H9 (cell line): Measurements from ENCODE around the gene TRPM4. TPM values are rescaled to one million over a fixed set of nuclear protein-coding genes. Genes with fewer than 3 reads are reported as not detected.

Experiments
- DNase-seq: peaks from one replicate; pipeline ENCODE4 v3.0.0-alpha.2; 2017
- H2AFZ ChIP-seq: one replicate; pipeline ENCODE4 v1.6.1; 2013; ENCODE audit warnings: mild to moderate bottlenecking, low read length, control low read depth, moderate library complexity
- H2AK5ac ChIP-seq: 2 replicates; pipeline ENCODE4 v1.6.1; 2013; ENCODE audit warnings: low read length, control low read depth, mixed read lengths; ENCODE audit not compliant: insufficient read length
- H2BK120ac ChIP-seq: one replicate; pipeline ENCODE4 v1.6.1; 2013; ENCODE audit warnings: low read depth, mild to moderate bottlenecking, low read length, control low read depth, inconsistent platforms; ENCODE audit not compliant: poor library complexity, severe bottlenecking
- H2BK12ac ChIP-seq: 2 replicates; pipeline ENCODE4 v1.6.1; 2013; ENCODE audit warnings: low read length, control low read depth, mixed read lengths, low read depth; ENCODE audit not compliant: insufficient read length
- H2BK15ac ChIP-seq: 2 replicates; pipeline ENCODE4 v1.6.1; 2013; ENCODE audit warnings: low read depth, low read length, control low read depth
- H2BK20ac ChIP-seq: one replicate; pipeline ENCODE4 v1.6.1; 2013; ENCODE audit warnings: low read depth, mild to moderate bottlenecking, low read length, control low read depth, inconsistent platforms; ENCODE audit not compliant: poor library complexity, severe bottlenecking
- H2BK5ac ChIP-seq: 2 replicates; pipeline ENCODE4 v1.6.1; 2013; ENCODE audit warnings: low read length, control low read depth, mixed read lengths; ENCODE audit not compliant: insufficient read length
- H3K14ac ChIP-seq: 2 replicates; pipeline ENCODE4 v1.6.1; 2013; ENCODE audit warnings: low read length, control low read depth; ENCODE audit not compliant: insufficient read depth
- H3K18ac ChIP-seq: 2 replicates; pipeline ENCODE4 v1.6.1; 2013; ENCODE audit warnings: low read depth, mild to moderate bottlenecking, mixed read lengths, low read length, control low read depth; ENCODE audit not compliant: insufficient read length
- H3K23ac ChIP-seq: 2 replicates; pipeline ENCODE4 v1.6.1; 2013; ENCODE audit warnings: low read length, control low read depth, mixed read lengths, low read depth; ENCODE audit not compliant: insufficient read length
- H3K23me2 ChIP-seq: 2 replicates; pipeline ENCODE4 v1.6.1; 2013; ENCODE audit warnings: low read depth, mild to moderate bottlenecking, mixed read lengths, low read length, control low read depth; ENCODE audit not compliant: insufficient read length, poor library complexity, severe bottlenecking
- H3K27ac ChIP-seq: 2 replicates; pipeline ENCODE4 v1.5.1; 2013; ENCODE audit warnings: low read length, control low read depth, mixed read lengths, low read depth; ENCODE audit not compliant: insufficient read length
- H3K27me3 ChIP-seq: 2 replicates; pipeline ENCODE4 v1.6.1; 2013; ENCODE audit warnings: low read length, control low read depth, inconsistent platforms; ENCODE audit not compliant: insufficient read depth
- H3K4ac ChIP-seq: 2 replicates; pipeline ENCODE4 v1.6.1; 2013; ENCODE audit warnings: low read depth, mild to moderate bottlenecking, control low read depth, inconsistent platforms, low read length, moderate library complexity
- H3K4me1 ChIP-seq: 2 replicates; pipeline ENCODE4 v1.6.1; 2013; ENCODE audit warnings: low read length, control low read depth, inconsistent platforms; ENCODE audit not compliant: insufficient read depth
- H3K4me2 ChIP-seq: 2 replicates; pipeline ENCODE4 v1.6.1; 2013; ENCODE audit warnings: low read length, control low read depth, mixed read lengths; ENCODE audit not compliant: insufficient read length, insufficient read depth
- H3K56ac ChIP-seq: 2 replicates; pipeline ENCODE4 v1.6.1; 2013; ENCODE audit warnings: low read depth, mild to moderate bottlenecking, mixed read lengths, low read length, control low read depth; ENCODE audit not compliant: insufficient read length
- H3K79me1 ChIP-seq: 2 replicates; pipeline ENCODE4 v1.6.1; 2013; ENCODE audit warnings: low read depth, mild to moderate bottlenecking, moderate library complexity, low read length, control low read depth, inconsistent platforms; ENCODE audit not compliant: insufficient read depth, poor library complexity, severe bottlenecking
- H3K79me2 ChIP-seq: 2 replicates; pipeline ENCODE4 v1.6.1; 2013; ENCODE audit warnings: low read length, control low read depth, inconsistent platforms; ENCODE audit not compliant: insufficient read depth
- H3K9ac ChIP-seq: 2 replicates; pipeline ENCODE4 v1.6.1; 2013; ENCODE audit warnings: low read length, control low read depth, mixed read lengths; ENCODE audit not compliant: insufficient read length; ENCODE audit errors: extremely low read depth
- H3K9me3 ChIP-seq: one replicate; pipeline ENCODE4 v1.6.1; 2013; ENCODE audit warnings: low read depth, low read length, inconsistent platforms; ENCODE audit not compliant: control insufficient read depth
- H3T11ph ChIP-seq: one replicate; pipeline ENCODE4 v1.6.1; 2013; ENCODE audit warnings: mild to moderate bottlenecking, low read length, control low read depth, inconsistent platforms
- H4K20me1 ChIP-seq: one replicate; pipeline ENCODE4 v1.6.1; 2013; ENCODE audit not compliant: control insufficient read depth, insufficient read length, insufficient read depth
- H4K5ac ChIP-seq: 2 replicates; pipeline ENCODE4 v1.6.1; 2013; ENCODE audit warnings: low read depth, mild to moderate bottlenecking, mixed read lengths, low read length, control low read depth; ENCODE audit not compliant: insufficient read length
- H4K8ac ChIP-seq: replicated peaks from 2 replicates; pipeline ENCODE4 v1.6.1; 2013; ENCODE audit warnings: low read length, control low read depth, mixed read lengths, low read depth; ENCODE audit not compliant: insufficient read length
- H4K91ac ChIP-seq: 2 replicates; pipeline ENCODE4 v1.6.1; 2013; ENCODE audit warnings: low read depth, mild to moderate bottlenecking, moderate library complexity, mixed read lengths, low read length, control low read depth; ENCODE audit not compliant: insufficient read length
- H3K27ac Mint-ChIP-seq, 3 experiments: 2 replicates in 2 of 3; 3 replicates in 1 of 3; pipeline ENCODE4 v1.8.0; 2020 to 2021; ENCODE audit warnings: mixed read lengths in 3 of 3, mild to moderate bottlenecking in 1 of 3, moderate library complexity in 1 of 3
- H3K27me3 Mint-ChIP-seq: 2 replicates; pipeline ENCODE4 v1.8.0; 2021; ENCODE audit warnings: low read depth, mild to moderate bottlenecking, moderate library complexity, mixed read lengths
- H3K36me3 Mint-ChIP-seq, 3 experiments: 2 replicates in 2 of 3; 3 replicates in 1 of 3; pipeline ENCODE4 v1.8.0; 2020 to 2021; ENCODE audit warnings: low read depth in 3 of 3, mixed read lengths in 3 of 3; ENCODE audit not compliant: insufficient read depth in 1 of 3
- H3K4me1 Mint-ChIP-seq, 2 experiments: 2 replicates each; pipeline ENCODE4 v1.8.0; 2020; ENCODE audit warnings: mixed read lengths in 2 of 2
- H3K4me3 Mint-ChIP-seq, 2 experiments: 2 replicates in 1 of 2; 3 replicates in 1 of 2; pipeline ENCODE4 v1.8.0; 2020 to 2021; ENCODE audit warnings: mild to moderate bottlenecking in 2 of 2, mixed read lengths in 2 of 2, moderate library complexity in 1 of 2
- H3K9me3 Mint-ChIP-seq, 2 experiments: 2 replicates in 1 of 2; 3 replicates in 1 of 2; pipeline ENCODE4 v1.8.0; 2020; ENCODE audit warnings: mild to moderate bottlenecking in 2 of 2, mixed read lengths in 2 of 2, moderate library complexity in 1 of 2
- WGBS: extraction: QIAGEN DNeasy Blood & Tissue Kit; methylation state at CpG from one replicate; pipeline ENCODE4 v1.1.7; 2013; ENCODE audit warnings: missing lambda C conversion rate, low lambda C conversion rate, mixed read lengths; ENCODE audit not compliant: insufficient read length; ENCODE audit errors: extremely low coverage; 5-methylcytosine and 5-hydroxymethylcytosine counted together
- total RNA-seq: library from RNA; stranded (reverse); gene quantifications from 2 replicates; pipeline ENCODE4 v1.2.1, GENCODE V29; 2021
- TF ChIP-seq, protein P1 (sequence below): fragments of 200-600 bp; sonication (generic); conservative IDR thresholded peaks from 3 replicates; pipeline ENCODE4 v1.8.0; 2021; ENCODE audit warnings: antibody characterized with exemption, mild to moderate bottlenecking

Gene TRPM4
- total RNA-seq, 1 experiment from 2014 or later = 6.9 TPM

DNA sequence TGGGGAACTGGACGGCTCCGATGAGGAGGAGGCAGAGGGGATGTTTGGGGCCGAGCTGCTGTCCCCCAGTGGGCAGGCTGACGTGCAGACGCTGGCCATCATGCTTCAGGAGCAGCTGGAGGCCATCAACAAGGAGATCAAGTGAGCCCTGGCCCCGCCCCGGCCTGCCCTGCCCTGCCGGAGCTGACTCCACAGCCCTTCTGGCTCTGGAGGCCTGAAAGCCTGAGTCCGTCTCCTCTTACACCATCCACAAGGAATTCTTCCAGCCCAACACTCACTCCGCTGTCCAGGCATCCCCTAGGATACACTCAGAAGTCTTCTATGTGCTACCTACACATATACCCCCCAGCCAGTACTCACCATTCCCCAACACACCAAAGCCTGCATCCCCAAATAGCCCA, 20.8 kb upstream of the TRPM4 start:
- Histone ChIP-seq H4K5ac (no peak overlapping the region), H3K79me1 (no peaks in the 10 kb centered on the region), H3K4me1 (no peaks in the 10 kb centered on the region; the same call in 1 of the 2 replicates), H2AK5ac (no peak overlapping the region), H3K9me3 (no peaks in the 10 kb centered on the region), H3K4me2 (no peak overlapping the region), H4K8ac (no peak overlapping the region), H3K23ac (no peak overlapping the region), H3K4ac (no peak overlapping the region), H3K27me3 (no peaks in the 10 kb centered on the region), H2BK20ac (no peak overlapping the region), H3K14ac (no peak overlapping the region), H2BK12ac (no peak overlapping the region), H2BK15ac (no peak overlapping the region), H2AFZ (no peak overlapping the region), H3T11ph (no peak overlapping the region), H3K79me2 (no peaks in the 10 kb centered on the region), H3K27ac (no peak overlapping the region), H3K18ac (no peak overlapping the region), H4K20me1 (no peaks in the 10 kb centered on the region), H3K23me2 (peaks cover 3% of the 10 kb centered on the region), H2BK120ac (no peak overlapping the region), H3K9ac (no peak overlapping the region), H3K56ac (no peak overlapping the region), H2BK5ac (no peak overlapping the region), H4K91ac (no peak overlapping the region)
- Mint-ChIP-seq H3K36me3 (peaks cover 34 to 42% (median 39%) of the 10 kb centered on the region in 3 experiments), H3K9me3 (peaks cover 0 to 3% of the 10 kb centered on the region in 2 experiments; a peak in 1 of 5 replicates), H3K4me3 (no peak overlapping the region), H3K4me1 (peaks cover 20 to 40% of the 10 kb centered on the region in 2 experiments), H3K27ac (no peak overlapping the region), H3K27me3 (peaks cover 3% of the 10 kb centered on the region)
- no peak for DNase-seq
- TF ChIP-seq, protein P1, sequence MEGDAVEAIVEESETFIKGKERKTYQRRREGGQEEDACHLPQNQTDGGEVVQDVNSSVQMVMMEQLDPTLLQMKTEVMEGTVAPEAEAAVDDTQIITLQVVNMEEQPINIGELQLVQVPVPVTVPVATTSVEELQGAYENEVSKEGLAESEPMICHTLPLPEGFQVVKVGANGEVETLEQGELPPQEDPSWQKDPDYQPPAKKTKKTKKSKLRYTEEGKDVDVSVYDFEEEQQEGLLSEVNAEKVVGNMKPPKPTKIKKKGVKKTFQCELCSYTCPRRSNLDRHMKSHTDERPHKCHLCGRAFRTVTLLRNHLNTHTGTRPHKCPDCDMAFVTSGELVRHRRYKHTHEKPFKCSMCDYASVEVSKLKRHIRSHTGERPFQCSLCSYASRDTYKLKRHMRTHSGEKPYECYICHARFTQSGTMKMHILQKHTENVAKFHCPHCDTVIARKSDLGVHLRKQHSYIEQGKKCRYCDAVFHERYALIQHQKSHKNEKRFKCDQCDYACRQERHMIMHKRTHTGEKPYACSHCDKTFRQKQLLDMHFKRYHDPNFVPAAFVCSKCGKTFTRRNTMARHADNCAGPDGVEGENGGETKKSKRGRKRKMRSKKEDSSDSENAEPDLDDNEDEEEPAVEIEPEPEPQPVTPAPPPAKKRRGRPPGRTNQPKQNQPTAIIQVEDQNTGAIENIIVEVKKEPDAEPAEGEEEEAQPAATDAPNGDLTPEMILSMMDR = no peak
- no CpG with 5 or more reads among the region's 10 CpGs for WGBS
